Measurements from ENCODE around the gene VPS16.
A peak's percentile ranks its signal among the peaks of the same experiment; 100 is the strongest.

- TF ChIP-seq USF2 (IDR thresholded peaks at IDR 0.05; ENCODE audit: low read depth, low read length) (0 out of 2 replicates have a peak, but pooled peaks have one; percentile 1), BHLHE40 (IDR thresholded peaks at IDR 0.05; ENCODE audit: low read depth, low read length) (no peak), POLR2A (IDR thresholded peaks at IDR 0.05; ENCODE audit: low read depth, low read length) (no peak), MAZ (IDR thresholded peaks at IDR 0.05; ENCODE audit: borderline replicate concordance, low read depth, low read length) (peak; percentile 58; the same call in 1 of the 2 replicates), CTCF (conservative IDR thresholded peaks at IDR 0.05; ENCODE audit: low read depth, low read length) (no peak), RCOR1 (IDR thresholded peaks at IDR 0.05; ENCODE audit: insufficient replicate concordance, low read length) (no peak), CEBPB (IDR thresholded peaks at IDR 0.05; ENCODE audit: low read depth, low read length) (no peak), MAFK (IDR thresholded peaks at IDR 0.05; ENCODE audit: low read depth, low read length) (no peak), SMC3 (IDR thresholded peaks at IDR 0.05; ENCODE audit: low read depth, low read length) (no peak), RAD21 (IDR thresholded peaks at IDR 0.05; ENCODE audit: low read length) (no peak)
Measured at GRCh38 chr20:2840967-2841531, 504 bp downstream of the VPS16 start.
